HG02938 (cell line): ENCODE data around the gene TMEM40.
"Not testable (repeated sequence)": the region's sequence is repeated elsewhere in the genome, so short reads cannot be mapped to it uniquely, and the experiment has no call there.

Experiments
- ATAC-seq: cut with Tn5 transposase; IDR thresholded peaks from one replicate; pipeline ENCODE4 v1.9.1; 2021; ENCODE audit warnings: mild to moderate bottlenecking, moderate library complexity; ENCODE audit not compliant: unreplicated experiment

Gene TMEM40

GRCh38 chr3:12722226-12722625 lies 36.8 kb downstream of the TMEM40 start:
- ATAC-seq, result no peak

DNA sequence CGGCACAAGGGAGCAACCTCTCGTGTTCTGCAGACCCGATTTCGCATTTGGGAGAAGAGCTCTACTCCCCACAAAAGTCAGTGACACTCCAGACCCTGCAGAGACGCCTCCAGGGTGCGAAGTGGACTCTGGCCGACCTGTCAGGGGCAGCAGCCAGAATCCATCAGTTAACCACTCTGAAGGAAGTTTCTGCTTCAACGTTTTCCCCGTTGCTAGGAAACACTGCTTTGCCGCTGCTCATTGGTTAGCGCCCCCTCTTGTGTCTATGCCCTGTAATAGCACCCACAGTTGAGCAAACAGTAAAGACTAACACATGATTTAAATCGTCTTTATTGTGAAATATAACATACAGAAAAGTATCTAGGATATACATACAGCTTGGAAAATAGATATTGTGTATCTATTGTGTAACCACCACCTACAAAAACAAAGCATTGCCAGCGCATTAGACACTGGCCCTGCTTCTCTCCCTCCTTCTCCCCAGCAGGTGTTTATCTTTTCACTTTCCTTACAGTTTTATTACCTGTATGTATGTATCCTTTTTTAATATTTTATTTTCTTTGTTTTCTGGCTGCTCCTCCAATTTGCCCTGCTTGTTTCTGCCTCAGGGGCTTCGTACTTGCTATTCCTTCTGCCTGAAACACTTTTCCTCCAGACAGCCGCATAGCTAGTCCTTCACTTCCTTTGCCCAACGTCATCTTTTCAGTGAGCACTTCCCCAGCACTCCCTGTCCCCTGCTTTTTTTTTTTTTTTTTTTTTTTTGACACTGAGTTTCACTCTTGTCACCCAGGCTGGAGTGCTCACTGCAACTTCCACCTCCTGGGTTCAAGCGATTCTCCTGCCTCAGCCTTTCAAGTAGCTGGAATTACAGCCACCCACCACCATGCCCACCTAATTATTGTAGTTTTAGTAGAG lies 38.8 kb downstream of the TMEM40 start:
- peak; percentile 96 for ATAC-seq

- peak; percentile 11 for ATAC-seq
These were observed 39.5 kb downstream of the TMEM40 start for GRCh38 chr3:12719541-12719940.

DNA sequence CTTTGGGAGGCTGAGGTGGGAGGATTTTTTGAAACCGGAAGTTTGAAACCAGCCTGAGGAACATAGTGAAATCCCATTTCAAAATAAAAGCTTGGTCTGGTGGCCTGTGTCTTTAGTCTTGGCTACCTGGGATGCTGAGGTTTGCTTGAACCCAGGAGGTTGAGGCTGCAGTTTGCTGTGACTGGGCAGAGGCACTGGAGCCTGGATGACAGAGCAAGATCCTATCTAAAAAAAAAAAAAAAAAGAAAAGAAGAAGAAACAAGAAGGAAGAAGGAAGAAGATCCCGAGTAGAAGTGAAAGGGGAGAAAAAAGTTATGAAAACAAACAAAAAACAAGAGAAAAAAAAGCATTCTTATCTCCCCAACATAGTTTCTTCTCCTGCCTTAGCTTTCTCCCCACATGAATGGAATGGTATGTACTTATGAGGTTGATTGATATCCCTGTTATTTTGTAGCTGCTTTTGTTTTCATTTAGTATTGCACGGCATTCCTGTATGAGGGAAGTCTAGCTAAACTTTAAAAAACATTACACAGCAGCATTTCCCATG lies 42.4 kb downstream of the TMEM40 start:
- no peak for ATAC-seq

DNA sequence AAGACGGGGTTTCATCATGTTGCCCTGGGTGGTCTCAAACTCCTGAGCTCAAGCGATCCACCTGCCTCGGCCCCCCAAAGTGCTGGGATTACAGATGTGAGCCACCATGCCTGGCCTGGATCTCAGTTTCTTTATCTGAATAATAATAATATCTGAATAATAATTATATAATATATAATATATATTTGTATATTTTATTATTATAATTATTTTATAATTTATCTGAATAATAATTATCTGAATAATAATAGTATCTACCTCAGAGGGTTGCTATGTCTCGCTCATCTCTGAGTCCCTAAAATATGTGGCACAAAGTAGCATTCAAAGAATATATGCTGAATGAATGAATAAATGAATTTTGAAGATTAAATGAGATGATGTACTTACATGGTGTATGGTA lies 44.8 kb downstream of the TMEM40 start:
- ATAC-seq, result no peak

DNA sequence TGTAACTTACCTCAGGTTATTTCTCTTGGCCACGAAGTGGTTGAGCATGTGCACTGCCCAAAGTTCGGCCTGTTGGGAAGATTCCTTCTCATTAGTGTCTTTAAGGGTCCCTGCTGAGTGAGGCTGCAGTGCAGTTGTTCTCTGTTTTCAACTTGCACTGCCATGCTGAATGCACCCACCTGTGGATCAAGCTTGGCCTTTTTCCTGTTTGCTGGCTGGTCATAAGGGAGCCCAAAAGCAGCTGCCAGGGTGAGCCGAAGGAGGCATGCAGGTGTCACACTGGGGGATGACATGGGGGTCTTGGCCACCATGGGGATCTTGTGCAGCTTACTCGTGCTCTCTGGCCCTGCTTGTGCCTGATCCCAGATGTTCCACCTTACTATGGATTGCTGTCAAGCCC lies 49.0 kb downstream of the TMEM40 start:
- no peak for ATAC-seq

DNA sequence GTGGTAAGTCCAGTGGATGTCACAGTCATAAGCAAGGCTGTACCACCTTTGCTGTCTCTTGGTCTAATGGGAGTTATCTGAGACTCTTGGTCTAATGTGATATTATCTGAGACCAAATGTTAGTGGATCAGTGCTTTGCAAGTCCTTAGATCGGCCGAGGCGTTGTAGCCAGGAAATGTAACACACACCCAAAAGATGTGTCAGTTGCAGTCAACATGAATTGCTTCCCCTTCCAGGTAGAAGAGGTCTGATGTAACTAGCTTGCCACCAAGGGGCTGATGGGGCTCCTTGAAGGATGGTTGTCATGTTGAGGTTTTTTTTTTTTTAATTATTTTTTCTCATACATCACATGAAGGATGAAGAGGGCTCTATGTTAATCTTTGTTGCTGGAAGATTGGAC lies 49.7 kb downstream of the TMEM40 start:
- ATAC-seq, result no peak

DNA sequence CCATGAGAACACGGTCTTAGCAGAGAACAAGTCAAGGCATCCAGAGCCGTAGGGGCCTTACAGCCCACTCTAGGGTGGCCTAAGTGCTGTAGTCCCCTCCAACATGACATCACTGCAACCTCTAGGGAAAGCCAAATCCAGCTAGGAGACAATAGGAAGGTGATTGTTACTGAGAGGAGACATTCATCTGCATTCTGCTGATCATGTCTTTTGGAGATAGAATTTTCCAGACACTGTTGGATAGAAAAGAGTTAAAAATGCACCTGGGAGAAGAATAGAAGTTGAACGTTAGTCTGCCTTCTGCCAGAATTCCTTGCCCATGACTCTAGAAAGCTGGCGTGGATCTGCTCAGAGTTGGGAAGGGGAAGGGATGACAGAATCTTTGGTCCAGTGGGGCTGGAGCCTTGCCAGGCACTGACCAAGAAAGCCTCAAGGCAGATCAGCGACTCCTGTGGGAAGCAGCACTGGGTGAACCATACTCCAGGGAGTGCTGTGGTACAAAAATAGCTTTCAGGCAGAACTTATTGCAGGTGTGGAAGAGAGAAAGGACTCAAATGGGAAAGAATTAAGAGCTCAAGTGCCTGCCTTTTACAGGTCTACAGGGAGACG lies 50.4 kb downstream of the TMEM40 start:
- no peak for ATAC-seq

- ATAC-seq, result no peak
These were observed 51.6 kb downstream of the TMEM40 start for GRCh38 chr3:12707449-12707848.

DNA sequence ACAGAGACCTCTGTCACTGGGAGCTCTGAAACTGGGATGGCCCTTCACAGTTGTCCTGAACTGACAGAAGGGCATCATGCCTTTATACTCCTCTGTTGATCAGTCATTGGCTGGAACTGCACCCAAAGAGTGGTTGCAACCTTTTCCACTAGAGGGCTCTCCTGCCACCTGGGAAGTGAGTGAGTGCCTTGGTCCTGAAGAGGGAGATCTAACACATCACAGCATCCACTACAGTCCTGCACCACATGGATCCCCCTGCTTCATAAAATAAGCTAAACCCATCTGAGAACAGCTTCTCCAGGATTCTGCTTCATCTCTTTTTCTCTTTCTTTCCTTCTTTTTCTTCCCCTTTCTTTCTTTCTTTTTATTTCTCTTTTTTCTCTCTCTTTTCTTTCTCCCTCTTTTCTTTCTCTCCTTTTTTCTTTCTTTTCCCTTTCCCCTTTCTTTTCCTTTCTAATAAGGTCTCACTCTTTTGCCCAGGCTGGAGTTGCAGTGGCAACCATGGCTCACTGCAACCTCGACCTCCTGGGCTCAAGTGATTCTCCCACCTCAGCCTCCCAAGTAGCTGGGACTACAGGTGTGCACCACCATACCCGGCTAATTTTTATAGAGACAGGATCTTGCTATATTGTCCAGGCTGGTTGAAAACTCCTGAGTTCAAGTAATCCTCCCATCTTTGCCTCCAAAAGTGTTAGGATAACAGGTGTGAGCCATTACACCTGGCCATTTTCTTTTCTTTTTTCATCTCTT lies 52.4 kb downstream of the TMEM40 start:
- ATAC-seq, result peak; percentile 85

DNA sequence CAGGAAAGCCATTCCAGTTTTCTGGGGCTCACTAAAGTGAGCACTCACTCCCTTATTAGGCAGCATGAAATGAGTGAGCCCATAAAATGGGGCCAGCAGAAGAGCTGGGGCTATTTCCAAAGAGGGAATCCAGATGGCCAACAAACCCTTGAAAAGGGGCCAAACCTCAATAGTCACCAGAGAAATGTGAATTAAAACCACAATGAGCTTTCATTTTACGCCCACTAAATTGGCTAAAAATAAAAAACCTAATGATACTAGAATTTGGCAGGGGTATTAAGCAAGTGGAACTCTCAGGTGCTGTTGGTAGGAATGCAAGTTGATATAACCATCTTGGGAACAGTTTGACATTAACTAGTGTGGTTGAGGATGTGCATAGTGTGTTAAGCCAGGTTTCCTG lies 53.1 kb downstream of the TMEM40 start:
- no peak for ATAC-seq

- ATAC-seq, result no peak
These were observed 53.6 kb downstream of the TMEM40 start for GRCh38 chr3:12705374-12705926.

- ATAC-seq, result no peak
These were observed 56.6 kb downstream of the TMEM40 start for GRCh38 chr3:12702501-12702900.

DNA sequence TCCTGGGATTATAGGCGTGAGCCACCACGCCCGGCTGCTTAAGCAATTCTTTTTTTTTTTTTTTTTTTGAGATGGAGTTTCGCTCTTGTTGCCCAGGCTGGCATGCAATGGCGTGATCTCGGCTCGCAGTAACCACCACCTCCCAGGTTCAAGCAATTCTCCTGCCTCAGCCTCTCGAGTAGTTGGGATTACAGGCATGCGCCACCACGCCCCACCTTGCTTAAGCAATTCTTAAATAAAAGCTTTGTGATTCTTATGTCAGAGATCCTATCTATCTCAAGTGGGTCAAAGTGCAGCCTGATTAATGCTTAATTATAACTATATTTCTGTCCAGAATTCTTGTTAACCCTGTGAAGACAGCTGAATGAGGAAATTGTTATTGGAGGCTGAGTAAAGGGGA lies 57.5 kb downstream of the TMEM40 start:
- not testable (repeated sequence) for ATAC-seq

DNA sequence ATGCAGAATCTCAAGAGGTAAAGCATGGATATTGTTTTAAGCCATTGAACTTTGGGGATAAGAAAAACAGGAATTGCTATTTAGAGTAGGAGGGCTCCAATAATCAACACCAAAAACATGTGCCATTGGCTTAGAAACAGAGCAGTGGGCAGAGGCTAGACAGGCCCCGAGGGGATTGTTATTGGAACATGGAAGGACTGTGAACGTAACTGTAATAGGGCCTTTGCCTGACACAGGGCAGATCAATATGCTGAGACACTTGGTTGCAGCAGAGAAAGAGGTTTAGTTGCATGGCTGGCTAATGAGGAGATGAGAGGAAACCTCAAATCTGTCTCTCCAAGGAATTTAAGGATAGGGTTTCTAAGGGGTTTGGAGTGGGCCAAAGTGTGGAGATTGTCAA lies 58.3 kb downstream of the TMEM40 start:
- no peak for ATAC-seq

DNA sequence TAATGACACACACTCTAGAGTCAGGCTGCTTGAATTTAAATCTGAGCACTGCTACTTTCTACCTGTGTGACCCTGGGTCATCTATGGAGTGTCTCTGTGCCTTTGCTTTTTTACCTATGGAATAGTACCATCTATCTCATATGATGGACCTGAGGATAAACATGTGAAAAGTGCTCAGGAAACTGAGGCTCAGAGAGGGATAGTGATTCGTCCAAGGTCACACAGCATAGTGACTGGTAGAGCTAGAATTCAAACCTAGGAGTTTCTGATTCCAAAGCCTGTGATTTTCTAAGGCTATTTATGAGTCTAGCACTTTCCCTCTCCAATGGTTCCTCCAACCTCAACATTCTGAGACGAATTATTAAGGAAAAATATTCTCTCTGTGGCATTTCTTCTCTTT lies 63.1 kb downstream of the TMEM40 start:
- no peak for ATAC-seq

GRCh38 chr3:12695112-12695511 lies 63.9 kb downstream of the TMEM40 start:
- ATAC-seq, result no peak

DNA sequence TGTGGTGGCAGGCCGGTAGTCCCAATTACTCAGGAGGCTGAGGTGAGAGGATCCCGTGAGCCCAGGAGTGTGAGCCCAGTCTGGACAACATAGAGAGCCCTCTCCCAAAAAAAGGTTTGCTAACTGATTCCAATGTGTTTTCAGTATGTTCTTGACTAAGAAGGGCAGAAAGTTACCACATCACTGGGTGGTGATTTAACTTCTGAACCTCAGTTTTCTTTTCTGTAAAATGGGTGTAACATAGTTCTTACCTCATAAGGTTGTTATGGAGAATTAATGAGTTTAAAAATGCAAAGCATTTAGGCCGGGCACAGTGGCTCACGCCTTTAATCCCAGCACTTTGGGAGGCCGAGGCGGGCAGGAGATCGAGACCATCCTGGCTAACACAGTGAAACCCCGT lies 66.6 kb downstream of the TMEM40 start:
- no peak for ATAC-seq

DNA sequence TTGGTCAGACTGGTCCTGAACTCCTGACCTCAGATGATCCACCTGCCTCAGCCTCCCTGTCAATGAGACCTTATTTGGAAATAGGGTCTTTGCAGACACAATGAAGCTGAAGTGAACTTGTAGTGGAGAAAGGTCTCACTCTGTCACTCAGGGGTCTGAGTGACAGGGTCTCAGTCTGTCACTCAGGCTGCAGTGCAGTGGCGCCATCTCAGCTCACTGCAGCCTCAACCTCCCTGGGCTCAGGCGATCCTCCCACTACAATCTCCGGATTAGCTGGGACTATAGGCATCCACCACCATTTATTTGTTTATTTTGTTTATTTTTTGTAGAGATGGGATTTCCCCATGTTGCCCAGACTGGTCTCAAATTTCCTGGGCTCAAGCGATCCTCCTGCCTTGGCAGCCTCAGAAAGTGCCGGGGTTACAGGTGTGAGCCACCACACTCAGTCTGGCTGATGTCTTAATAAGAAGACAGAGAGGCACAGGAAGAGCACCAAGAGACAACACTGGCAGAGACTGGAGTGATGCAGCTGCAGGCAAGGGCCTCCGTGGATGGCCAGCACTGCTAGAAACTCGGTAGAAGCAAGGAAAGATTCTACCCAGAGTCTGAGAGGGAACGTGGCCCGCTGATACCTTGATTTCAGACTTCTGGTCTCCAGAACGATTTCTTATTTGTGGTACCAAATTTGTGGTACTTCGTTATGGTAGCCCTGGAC lies 68.9 kb downstream of the TMEM40 start:
- no peak for ATAC-seq

GRCh38 chr3:12687948-12688347 lies 71.1 kb downstream of the TMEM40 start:
- no peak for ATAC-seq
